Astrocyte (in vitro differentiated cells and primary cell): ENCODE measurements around the gene USP6.
"Not testable (repeated sequence)": the region's sequence is repeated elsewhere in the genome, so short reads cannot be mapped to it uniquely, and the experiment has no call there.

Experiments
- CTCF ChIP-seq: IDR thresholded peaks from 2 replicates; pipeline ENCODE4 v1.5.1; 2011; ENCODE audit warnings: low read depth, mild to moderate bottlenecking, inconsistent platforms, low read length, moderate library complexity; ENCODE audit not compliant: insufficient read depth
- EZH2 ChIP-seq: IDR thresholded peaks from 2 replicates; pipeline ENCODE4 v1.6.1; 2012; ENCODE audit warnings: mild to moderate bottlenecking, low read length, inconsistent platforms; ENCODE audit not compliant: insufficient read depth

GRCh38 chr17:5130687-5131086 is 14.9 kb downstream of the USP6 start:
- TF ChIP-seq CTCF, EZH2: not testable (repeated sequence)
